Measurements from ENCODE around the gene PRRT2.
"Not testable (repeated sequence)": the region's sequence is repeated elsewhere in the genome, so short reads cannot be mapped to it uniquely, and the experiment has no call there.

PRRT2 gene

DNA sequence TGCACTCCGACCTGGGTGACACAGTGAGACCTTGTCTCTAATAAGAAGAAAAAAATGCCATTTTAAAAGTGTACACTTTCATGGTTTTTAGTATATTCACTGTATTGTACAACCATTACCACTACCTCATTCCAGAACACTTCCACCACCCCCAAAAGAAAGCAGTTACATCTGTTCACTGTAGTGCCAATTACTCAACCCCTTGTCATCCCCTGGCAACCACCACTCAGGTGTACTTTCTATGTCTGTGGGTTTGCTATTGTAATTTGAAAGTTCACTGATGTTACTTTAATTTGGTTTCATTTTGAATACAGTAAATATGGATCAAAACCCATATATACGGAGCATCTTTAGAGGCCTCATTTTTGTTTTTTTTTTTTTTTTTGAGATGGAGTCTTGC lies 27.8 kb upstream of the PRRT2 start:
- TF ChIP-seq, protein P1, sequence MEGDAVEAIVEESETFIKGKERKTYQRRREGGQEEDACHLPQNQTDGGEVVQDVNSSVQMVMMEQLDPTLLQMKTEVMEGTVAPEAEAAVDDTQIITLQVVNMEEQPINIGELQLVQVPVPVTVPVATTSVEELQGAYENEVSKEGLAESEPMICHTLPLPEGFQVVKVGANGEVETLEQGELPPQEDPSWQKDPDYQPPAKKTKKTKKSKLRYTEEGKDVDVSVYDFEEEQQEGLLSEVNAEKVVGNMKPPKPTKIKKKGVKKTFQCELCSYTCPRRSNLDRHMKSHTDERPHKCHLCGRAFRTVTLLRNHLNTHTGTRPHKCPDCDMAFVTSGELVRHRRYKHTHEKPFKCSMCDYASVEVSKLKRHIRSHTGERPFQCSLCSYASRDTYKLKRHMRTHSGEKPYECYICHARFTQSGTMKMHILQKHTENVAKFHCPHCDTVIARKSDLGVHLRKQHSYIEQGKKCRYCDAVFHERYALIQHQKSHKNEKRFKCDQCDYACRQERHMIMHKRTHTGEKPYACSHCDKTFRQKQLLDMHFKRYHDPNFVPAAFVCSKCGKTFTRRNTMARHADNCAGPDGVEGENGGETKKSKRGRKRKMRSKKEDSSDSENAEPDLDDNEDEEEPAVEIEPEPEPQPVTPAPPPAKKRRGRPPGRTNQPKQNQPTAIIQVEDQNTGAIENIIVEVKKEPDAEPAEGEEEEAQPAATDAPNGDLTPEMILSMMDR (IDR thresholded peaks at IDR 0.05; ENCODE audit: low read depth, low read length, missing control alignments): no peak
- in situ Hi-C loops (cut with HindIII; ENCODE audit: low sequenced_read_pairs): no loop called here
- no peak overlapping the region for H3K4me3 ChIP-seq (ENCODE audit: low read depth, low read length)
- DNase-seq (ENCODE audit: low read depth): no peak

DNA sequence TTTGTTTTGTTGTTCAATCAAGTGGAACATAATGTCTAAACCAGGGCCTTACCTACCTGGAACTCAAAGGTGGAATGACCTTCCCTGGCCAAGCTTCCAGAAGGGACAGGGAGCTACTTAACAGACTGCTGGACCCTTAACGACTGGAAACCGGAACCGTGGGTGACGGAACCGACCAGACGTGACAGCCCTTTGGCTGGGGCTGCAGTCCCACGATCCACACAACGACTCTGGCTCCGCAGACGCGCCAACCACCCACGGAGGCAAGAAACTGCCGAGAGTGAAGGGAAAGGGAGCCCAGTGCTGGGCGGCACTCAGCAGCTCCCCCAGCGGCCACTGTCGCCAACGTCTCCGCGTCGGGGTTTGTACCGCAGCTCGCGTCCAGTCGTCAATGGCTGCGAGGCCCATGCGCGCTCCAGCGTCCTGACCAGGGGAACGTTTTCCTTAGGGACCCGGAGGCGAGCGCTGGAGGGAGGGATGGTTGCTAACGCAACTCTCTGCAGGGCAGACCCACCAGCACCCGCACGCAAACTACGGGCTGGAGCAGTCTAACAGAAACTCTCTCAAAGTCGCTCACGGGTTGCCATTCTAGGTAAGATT lies 27.0 kb upstream of the PRRT2 start:
- DNase-seq (ENCODE audit: low read depth): no peak
- H3K4me3 ChIP-seq (ENCODE audit: low read depth, low read length): peak overlapping the region; percentile 14
- TF ChIP-seq, protein P1 (IDR thresholded peaks at IDR 0.05; ENCODE audit: low read depth, low read length, missing control alignments): peak; percentile 86
- in situ Hi-C loops (cut with HindIII; ENCODE audit: low sequenced_read_pairs): no loop called here

DNA sequence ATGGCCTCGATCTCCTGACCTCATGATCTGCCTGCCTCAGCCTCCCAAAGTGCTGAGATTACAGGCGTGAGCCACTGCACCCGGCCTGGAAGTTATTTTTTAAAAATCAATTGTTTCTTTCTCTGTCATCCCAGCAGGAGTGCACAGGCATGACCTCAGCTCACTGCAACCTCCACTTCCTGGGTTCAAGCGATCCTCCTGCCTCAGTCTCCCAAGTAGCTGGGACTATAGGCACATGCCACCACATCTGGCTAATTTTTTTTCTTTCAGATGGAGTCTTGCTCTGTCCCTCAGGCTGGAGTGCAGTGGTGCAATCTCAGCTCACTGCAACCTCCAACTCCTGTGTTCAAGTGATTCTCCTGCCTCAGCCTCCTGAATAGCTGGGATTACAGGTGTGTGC lies 24.8 kb upstream of the PRRT2 start:
- in situ Hi-C loops (cut with HindIII; ENCODE audit: low sequenced_read_pairs); H3K4me3 ChIP-seq (ENCODE audit: low read depth, low read length); DNase-seq (ENCODE audit: low read depth): not testable (repeated sequence)

DNA sequence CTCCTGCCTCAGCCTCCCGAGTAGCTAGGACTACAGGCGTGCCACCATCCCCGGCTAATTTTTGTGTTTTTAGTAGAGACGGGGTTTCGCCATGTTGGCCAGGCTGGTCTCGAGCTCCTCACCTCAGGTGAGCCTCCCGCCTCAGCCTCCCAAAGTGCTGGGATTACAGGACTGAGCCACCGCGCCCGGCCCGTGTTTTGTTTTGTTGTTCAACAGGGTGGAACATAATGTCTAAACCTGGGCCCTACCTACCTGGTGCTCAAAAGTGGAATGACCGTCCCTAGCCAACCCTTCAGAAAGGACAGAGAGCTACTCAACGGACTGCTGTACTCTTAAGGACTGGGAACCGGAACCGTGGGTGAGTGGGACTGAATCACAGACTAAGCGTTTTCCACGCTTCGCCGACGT lies 22.2 kb upstream of the PRRT2 start:
- no peak for DNase-seq (ENCODE audit: low read depth)
- in situ Hi-C loops (cut with HindIII; ENCODE audit: low sequenced_read_pairs): no loop called here
- TF ChIP-seq, protein P1 (IDR thresholded peaks at IDR 0.05; ENCODE audit: low read depth, low read length, missing control alignments): no peak
- peak overlapping the region; percentile 92 for H3K4me3 ChIP-seq (ENCODE audit: low read depth, low read length)

DNA sequence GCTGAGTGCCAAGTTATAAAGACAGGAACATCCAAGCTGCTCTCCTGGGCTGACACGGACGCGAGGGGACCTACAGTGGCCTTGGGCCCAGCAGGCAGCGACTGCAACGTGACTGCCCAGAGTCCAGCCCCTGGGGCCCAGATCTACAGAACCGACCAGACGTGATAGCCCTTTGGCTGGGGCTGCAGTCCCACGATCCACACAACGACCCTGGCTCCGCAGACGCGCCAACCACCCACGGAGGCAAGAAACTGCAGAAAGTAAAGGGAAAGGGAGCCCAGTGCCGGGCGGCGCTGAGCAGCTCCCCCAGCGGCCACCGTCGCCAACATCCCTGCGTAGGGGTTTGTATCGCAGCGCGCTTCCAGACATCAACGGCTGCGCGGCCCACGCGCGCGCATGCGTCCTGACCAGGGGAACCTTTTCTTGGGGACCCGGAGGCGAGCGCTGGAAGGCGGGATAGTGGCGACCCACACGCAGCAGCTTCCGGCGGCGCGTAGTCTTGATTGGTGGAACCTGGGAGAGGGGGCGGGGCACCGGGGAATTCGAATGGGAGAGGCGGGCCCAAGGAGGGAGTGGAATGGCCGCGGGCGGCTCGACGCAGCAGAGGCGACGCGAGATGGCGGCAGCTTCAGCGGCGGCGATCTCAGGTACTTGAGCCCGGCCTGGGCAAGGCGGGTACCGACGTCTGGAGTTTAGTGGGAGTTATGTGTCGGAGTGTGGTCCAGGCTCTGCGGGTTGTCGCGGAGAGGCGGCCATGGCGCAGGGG lies 21.6 kb upstream of the PRRT2 start, which contains the start of gene KIF22:
Gene KIF22, plus strand, starts transcription at position 569 of the 766 bp plus-strand sequence. Its CDS starts 9 bp downstream, at position 578.
- in situ Hi-C loops (cut with HindIII; ENCODE audit: low sequenced_read_pairs): no loop called here
- peak; percentile 97 for DNase-seq (ENCODE audit: low read depth)
- H3K4me3 ChIP-seq (ENCODE audit: low read depth, low read length): peak within 1 kb of the TSS; percentile 92
- TF ChIP-seq, protein P1 (IDR thresholded peaks at IDR 0.05; ENCODE audit: low read depth, low read length, missing control alignments): peak; percentile 71

DNA sequence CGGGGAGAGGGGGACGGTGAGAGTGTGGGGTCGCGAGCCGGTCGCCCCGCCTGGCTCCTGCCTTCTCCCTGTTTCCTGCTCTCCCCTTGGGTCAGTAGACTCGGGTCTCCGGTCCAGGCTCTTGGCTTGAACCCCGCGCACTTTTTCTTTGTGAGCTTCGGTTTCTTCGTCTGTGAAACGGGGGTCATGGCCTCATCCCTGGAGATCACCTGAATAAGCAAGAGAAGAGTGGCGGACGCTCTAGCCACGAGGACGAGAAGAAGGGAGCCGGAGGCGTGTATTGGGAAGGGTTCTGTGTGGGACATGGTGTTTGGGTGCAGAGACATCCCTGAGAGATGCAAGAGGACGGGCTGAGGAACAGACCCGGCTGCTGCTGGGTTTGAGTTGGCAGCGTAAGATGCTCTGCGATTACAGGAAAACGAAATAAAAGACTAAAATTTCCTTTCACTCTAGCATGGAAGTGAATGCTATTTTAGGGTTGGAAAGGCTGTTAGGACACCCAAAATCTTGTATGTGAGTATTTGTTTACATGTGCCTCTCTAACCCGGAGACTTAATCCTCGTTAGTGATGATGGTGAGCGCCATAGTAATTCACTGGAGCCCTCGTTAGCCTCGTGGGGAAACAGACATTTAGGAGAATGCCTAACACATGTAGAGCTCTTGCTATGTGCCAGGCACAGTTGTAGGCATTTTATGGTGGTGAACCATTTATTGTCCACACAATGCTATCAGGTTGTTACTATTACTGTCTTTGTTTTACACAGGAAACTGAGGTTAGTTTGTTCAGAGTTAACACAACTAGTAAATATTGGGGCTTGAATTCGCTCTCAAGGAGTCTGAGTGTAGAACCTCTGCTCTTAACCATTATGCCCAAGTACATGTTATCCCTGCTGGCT lies 20.8 kb upstream of the PRRT2 start:
- in situ Hi-C loops (cut with HindIII; ENCODE audit: low sequenced_read_pairs): no loop called here
- H3K4me3 ChIP-seq (ENCODE audit: low read depth, low read length): peak overlapping the region; percentile 92
- TF ChIP-seq, protein P1 (IDR thresholded peaks at IDR 0.05; ENCODE audit: low read depth, low read length, missing control alignments): no peak
- no peak for DNase-seq (ENCODE audit: low read depth)
